Measurements from ENCODE around the gene EXOC3. TPM values are rescaled to one million over a fixed set of nuclear protein-coding genes. Genes with fewer than 3 reads are reported as not detected.

EXOC3 gene
- total RNA-seq, 1 experiment from 2014 or later: 63.8 TPM

DNA sequence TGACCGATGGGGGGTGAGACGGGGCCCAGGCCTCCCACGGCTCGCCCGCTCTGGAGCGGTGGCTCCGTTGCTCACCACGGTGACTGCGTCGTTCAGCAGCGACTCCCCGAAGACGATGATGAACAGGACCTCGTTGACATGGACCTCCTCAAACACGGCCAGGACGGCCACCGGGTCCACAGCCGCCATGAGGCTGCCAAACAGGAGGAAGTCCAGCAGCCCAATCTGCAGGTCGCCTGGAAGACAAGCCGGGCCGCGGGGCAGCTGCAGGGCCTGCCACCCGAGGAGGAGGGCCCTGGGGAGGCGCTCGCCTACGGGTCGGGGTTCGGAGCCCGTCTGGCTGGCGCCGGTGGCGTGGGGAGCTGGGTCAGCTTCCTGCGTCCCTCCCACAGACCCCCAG is 45.3 kb downstream of the EXOC3 start:
- TF ChIP-seq, protein P1, sequence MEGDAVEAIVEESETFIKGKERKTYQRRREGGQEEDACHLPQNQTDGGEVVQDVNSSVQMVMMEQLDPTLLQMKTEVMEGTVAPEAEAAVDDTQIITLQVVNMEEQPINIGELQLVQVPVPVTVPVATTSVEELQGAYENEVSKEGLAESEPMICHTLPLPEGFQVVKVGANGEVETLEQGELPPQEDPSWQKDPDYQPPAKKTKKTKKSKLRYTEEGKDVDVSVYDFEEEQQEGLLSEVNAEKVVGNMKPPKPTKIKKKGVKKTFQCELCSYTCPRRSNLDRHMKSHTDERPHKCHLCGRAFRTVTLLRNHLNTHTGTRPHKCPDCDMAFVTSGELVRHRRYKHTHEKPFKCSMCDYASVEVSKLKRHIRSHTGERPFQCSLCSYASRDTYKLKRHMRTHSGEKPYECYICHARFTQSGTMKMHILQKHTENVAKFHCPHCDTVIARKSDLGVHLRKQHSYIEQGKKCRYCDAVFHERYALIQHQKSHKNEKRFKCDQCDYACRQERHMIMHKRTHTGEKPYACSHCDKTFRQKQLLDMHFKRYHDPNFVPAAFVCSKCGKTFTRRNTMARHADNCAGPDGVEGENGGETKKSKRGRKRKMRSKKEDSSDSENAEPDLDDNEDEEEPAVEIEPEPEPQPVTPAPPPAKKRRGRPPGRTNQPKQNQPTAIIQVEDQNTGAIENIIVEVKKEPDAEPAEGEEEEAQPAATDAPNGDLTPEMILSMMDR (IDR thresholded peaks at IDR 0.05; ENCODE audit: unreplicated experiment): no peak
- Mint-ChIP-seq H3K9me3 (ENCODE audit: low read depth, unreplicated experiment) (no peaks in the 10 kb centered on the region), H3K4me1 (ENCODE audit: low read depth, unreplicated experiment) (no peaks in the 10 kb centered on the region), H3K36me3 (ENCODE audit: insufficient read depth, unreplicated experiment) (peaks cover under 1% of the 10 kb centered on the region), H3K27me3 (ENCODE audit: unreplicated experiment) (peaks cover 12% of the 10 kb centered on the region), H3K4me3 (ENCODE audit: low read depth, unreplicated experiment) (no peak overlapping the region), H3K27ac (ENCODE audit: unreplicated experiment) (no peak overlapping the region)
- CTCF ChIA-PET: interaction anchor here (1.0 kb wide), 1 partner anchor 14 kb away, joined by 4 read pairs; no protein-coding TSS in a partner anchor
- no peak for DNase-seq
- intact Hi-C loops (cut with micrococcal nuclease; ENCODE audit: unreplicated experiment): no loop called here
- BruUV-seq (replicated peaks): no TSS peak

DNA sequence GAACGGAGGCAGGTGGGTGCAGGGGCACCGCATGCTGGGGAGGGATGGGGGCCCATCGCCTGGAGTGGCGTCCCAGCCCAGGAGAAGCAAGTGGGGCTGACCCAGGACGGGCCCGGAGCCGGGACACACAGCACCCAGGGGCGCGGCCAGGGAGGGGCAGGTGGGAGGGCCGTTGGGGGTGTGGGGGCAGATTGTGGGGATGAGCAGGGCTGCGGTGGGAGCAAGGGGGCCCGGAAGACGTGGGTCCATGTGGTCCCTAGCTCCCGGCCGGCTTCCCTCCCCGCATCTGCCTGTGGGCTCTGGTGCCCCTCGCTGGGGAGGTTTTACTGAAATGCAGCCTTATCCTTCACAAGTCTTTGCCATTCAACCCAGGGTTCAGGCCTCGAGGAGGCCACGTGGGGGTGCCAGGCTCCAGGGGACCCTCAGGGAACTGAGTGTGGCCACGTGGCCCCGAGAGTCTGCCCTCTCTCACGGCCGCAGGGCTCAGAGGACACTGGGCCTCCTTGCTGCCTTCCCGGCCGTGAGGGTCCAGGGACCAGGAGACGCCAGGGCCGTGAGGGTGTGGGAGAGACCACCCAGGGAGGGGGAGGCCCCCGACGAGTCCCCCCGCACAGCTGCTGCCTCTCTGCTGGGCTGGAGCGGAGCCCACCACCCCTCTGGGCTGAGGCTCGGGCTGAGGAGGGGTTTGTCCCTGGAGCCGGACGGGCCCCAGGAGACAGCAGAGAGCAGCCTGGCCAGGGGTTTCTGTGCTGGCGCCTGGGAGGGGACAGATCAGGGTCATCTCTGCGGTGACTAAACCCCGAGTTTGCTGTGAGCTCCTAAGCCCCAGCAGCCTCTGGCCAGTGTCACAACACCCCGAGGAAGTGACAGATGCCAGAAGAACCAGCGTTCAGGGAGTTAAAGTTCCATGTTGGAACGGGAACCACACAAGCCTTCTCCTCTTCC is 46.0 kb downstream of the EXOC3 start:
- Mint-ChIP-seq H3K36me3 (ENCODE audit: insufficient read depth, unreplicated experiment) (no peaks in the 10 kb centered on the region), H3K27ac (ENCODE audit: unreplicated experiment) (no peak overlapping the region), H3K4me1 (ENCODE audit: low read depth, unreplicated experiment) (no peaks in the 10 kb centered on the region), H3K4me3 (ENCODE audit: low read depth, unreplicated experiment) (no peak overlapping the region), H3K27me3 (ENCODE audit: unreplicated experiment) (peaks cover 12% of the 10 kb centered on the region), H3K9me3 (ENCODE audit: low read depth, unreplicated experiment) (no peaks in the 10 kb centered on the region)
- TF ChIP-seq, protein P1 (IDR thresholded peaks at IDR 0.05; ENCODE audit: unreplicated experiment): no peak
- intact Hi-C loops (cut with micrococcal nuclease; ENCODE audit: unreplicated experiment): no loop called here
- CTCF ChIA-PET: interaction anchor here (1.0 kb wide), 1 partner anchor 15 kb away, joined by 4 read pairs; no protein-coding TSS in a partner anchor
- DNase-seq: no peak
- BruUV-seq (replicated peaks): no TSS peak

DNA sequence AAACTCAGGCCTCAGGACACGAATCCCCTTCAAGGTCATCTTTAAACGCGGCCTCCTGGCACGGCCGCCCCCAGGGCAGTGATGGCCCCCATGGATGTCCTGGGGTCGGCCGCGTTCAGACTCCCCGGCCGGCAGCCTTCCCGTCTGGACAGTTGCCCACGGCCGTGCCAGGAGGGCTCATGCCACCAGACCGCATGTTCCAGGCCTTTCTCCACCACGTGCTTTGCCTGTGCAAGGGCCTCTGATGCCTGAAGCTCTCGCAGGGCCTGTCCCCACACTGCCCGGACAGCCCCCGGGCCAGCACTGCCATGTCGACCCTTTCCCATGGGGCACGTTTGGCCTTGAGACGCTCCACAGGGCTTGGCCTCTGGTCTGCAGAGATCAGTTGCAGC is 46.7 kb downstream of the EXOC3 start:
- DNase-seq: no peak
- Mint-ChIP-seq H3K4me1 (ENCODE audit: low read depth, unreplicated experiment) (no peaks in the 10 kb centered on the region), H3K36me3 (ENCODE audit: insufficient read depth, unreplicated experiment) (no peaks in the 10 kb centered on the region), H3K27ac (ENCODE audit: unreplicated experiment) (no peak overlapping the region), H3K9me3 (ENCODE audit: low read depth, unreplicated experiment) (no peaks in the 10 kb centered on the region), H3K4me3 (ENCODE audit: low read depth, unreplicated experiment) (no peak overlapping the region), H3K27me3 (ENCODE audit: unreplicated experiment) (peaks cover 12% of the 10 kb centered on the region)
- intact Hi-C loops (cut with micrococcal nuclease; ENCODE audit: unreplicated experiment): no loop called here
- TF ChIP-seq, protein P1 (IDR thresholded peaks at IDR 0.05; ENCODE audit: unreplicated experiment): no peak
- CTCF ChIA-PET: no interaction called here
- no TSS peak for BruUV-seq (replicated peaks)

- CTCF ChIA-PET: interaction anchor here (1.1 kb wide), 1 partner anchor 33 kb away, joined by 4 read pairs; no protein-coding TSS in a partner anchor
- Mint-ChIP-seq H3K27ac (ENCODE audit: unreplicated experiment) (no peak overlapping the region), H3K36me3 (ENCODE audit: insufficient read depth, unreplicated experiment) (no peaks in the 10 kb centered on the region)
Observed at GRCh38 chr5:490116-491106, 47.4 kb downstream of the EXOC3 start.

More at GRCh38 chr5:490116-491106, 47.4 kb downstream of the EXOC3 start:
- BruUV-seq (replicated peaks): no TSS peak
- intact Hi-C loops (cut with micrococcal nuclease; ENCODE audit: unreplicated experiment): no loop called here
- no peaks in the 10 kb centered on the region for H3K4me1 Mint-ChIP-seq (ENCODE audit: low read depth, unreplicated experiment)
- TF ChIP-seq, protein P1 (IDR thresholded peaks at IDR 0.05; ENCODE audit: unreplicated experiment): no peak
- H3K4me3 Mint-ChIP-seq (ENCODE audit: low read depth, unreplicated experiment): no peak overlapping the region
- peaks cover 12% of the 10 kb centered on the region for H3K27me3 Mint-ChIP-seq (ENCODE audit: unreplicated experiment)
- H3K9me3 Mint-ChIP-seq (ENCODE audit: low read depth, unreplicated experiment): no peaks in the 10 kb centered on the region
- no peak for DNase-seq
